GM23248 (cell line): ENCODE data around the gene TTYH3.

Experiments
- EZH2 ChIP-seq: fragments of 200-600 bp; sonication (generic); IDR thresholded peaks from 2 replicates; pipeline ENCODE4 v1.6.1; 2018; ENCODE audit warnings: antibody characterized with exemption, mild to moderate bottlenecking; ENCODE audit not compliant: insufficient read depth, poor library complexity, severe bottlenecking
- EZH2phosphoT487 ChIP-seq: fragments of 200-600 bp; sonication (generic); IDR thresholded peaks from 2 replicates; pipeline ENCODE4 v1.6.1; 2018; ENCODE audit warnings: antibody characterized with exemption, moderate library complexity, mild to moderate bottlenecking, low read depth; ENCODE audit not compliant: insufficient read depth

DNA sequence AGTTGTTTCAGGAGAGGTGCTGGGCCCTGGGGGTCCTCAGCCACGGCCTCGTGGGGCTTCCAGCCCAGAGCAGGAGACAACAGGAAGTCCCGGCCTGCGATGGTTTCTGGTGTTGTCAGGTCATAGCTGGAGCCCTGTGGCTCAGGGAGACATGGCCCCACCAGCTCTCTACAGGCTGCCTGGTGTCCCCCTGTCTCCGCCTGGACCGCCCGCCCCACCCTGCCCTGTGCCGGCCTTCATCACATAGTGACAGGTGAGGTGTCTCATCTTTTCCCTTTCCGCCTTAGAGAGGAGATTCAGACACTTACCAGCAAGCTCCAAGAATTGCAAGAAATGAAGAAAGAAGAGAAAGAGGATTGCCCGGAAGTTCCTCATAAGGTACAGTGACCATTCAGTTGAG, 37.2 kb upstream of the TTYH3 start:
- TF ChIP-seq EZH2 (no peak), EZH2phosphoT487 (no peak)
